MM.1S (cell line): ENCODE measurements around the gene PARVA.

Source experiments
- DNase-seq: peaks from one replicate; pipeline ENCODE4 v3.0.0-alpha.2; 2015
- H2AFZ ChIP-seq: fragments of 300-600 bp; sonication (generic); 2 replicates; pipeline ENCODE4 v1.6.0; 2016; ENCODE audit warnings: antibody characterized with exemption, low read length
- H3F3A ChIP-seq: fragments of 300-600 bp; sonication (generic); 2 replicates; pipeline ENCODE4 v1.6.1; 2016; ENCODE audit warnings: mild to moderate bottlenecking, antibody characterized with exemption, low read length, moderate library complexity, mixed read lengths; ENCODE audit not compliant: insufficient read depth
- H3K27ac ChIP-seq: fragments of 300-600 bp; sonication (generic); 2 replicates; pipeline ENCODE4 v1.5.1; 2016; ENCODE audit warnings: mild to moderate bottlenecking, low read length
- H3K27me3 ChIP-seq: fragments of 300-600 bp; sonication (generic); replicated peaks from 2 replicates; pipeline ENCODE4 v1.6.0; 2016; ENCODE audit warnings: low read length; ENCODE audit not compliant: insufficient read depth
- H3K36me3 ChIP-seq: fragments of 300-600 bp; sonication (generic); replicated peaks from 2 replicates; pipeline ENCODE4 v1.6.1; 2016; ENCODE audit warnings: mild to moderate bottlenecking, low read length, mixed read lengths; ENCODE audit not compliant: insufficient read depth
- H3K4me1 ChIP-seq: fragments of 300-600 bp; sonication (generic); 2 replicates; pipeline ENCODE4 v1.6.1; 2016; ENCODE audit warnings: low read length, mixed read lengths
- H3K4me2 ChIP-seq: fragments of 300-600 bp; sonication (generic); 2 replicates; pipeline ENCODE4 v1.6.0; 2016; ENCODE audit warnings: low read depth, low read length
- H3K4me3 ChIP-seq: fragments of 300-600 bp; sonication (generic); 2 replicates; pipeline ENCODE4 v1.5.1; 2016; ENCODE audit warnings: low read length, mixed read lengths
- H3K79me2 ChIP-seq: fragments of 300-600 bp; sonication (generic); 2 replicates; pipeline ENCODE4 v1.6.1; 2016; ENCODE audit warnings: mixed run types, low read length, mixed read lengths
- H3K9ac ChIP-seq: fragments of 300-600 bp; sonication (generic); 2 replicates; pipeline ENCODE4 v1.6.1; 2016; ENCODE audit warnings: low read length, mixed read lengths
- H3K9me2 ChIP-seq: fragments of 300-600 bp; sonication (generic); replicated peaks from 2 replicates; pipeline ENCODE4 v1.6.1; 2016; ENCODE audit warnings: mild to moderate bottlenecking, low read length, mixed read lengths; ENCODE audit not compliant: insufficient read depth
- H3K9me3 ChIP-seq: fragments of 300-600 bp; sonication (generic); replicated peaks from 2 replicates; pipeline ENCODE4 v1.6.1; 2016; ENCODE audit warnings: mild to moderate bottlenecking, low read length, mixed read lengths; ENCODE audit not compliant: insufficient read depth
- H4K20me1 ChIP-seq: fragments of 300-600 bp; sonication (generic); 2 replicates; pipeline ENCODE4 v1.6.1; 2016; ENCODE audit warnings: mild to moderate bottlenecking, low read length, moderate library complexity, mixed read lengths; ENCODE audit not compliant: insufficient read depth
- EZH2 ChIP-seq: fragments of 300-600 bp; sonication (generic); optimal IDR thresholded peaks from 2 replicates; pipeline ENCODE3; 2017; ENCODE audit warnings: low read depth, mild to moderate bottlenecking, antibody characterized with exemption, low read length, mixed read lengths
- EZH2phosphoT487 ChIP-seq: fragments of 300-600 bp; sonication (generic); IDR thresholded peaks from 2 replicates; pipeline ENCODE4 v1.6.1; 2018; ENCODE audit warnings: antibody characterized with exemption, low read length
- TF ChIP-seq, protein P1 (sequence below): fragments of 300-600 bp; sonication (generic); IDR thresholded peaks from 2 replicates; pipeline ENCODE4 v1.5.1; 2016; ENCODE audit warnings: antibody characterized with exemption, low read length, mixed read lengths

The PARVA gene

DNA sequence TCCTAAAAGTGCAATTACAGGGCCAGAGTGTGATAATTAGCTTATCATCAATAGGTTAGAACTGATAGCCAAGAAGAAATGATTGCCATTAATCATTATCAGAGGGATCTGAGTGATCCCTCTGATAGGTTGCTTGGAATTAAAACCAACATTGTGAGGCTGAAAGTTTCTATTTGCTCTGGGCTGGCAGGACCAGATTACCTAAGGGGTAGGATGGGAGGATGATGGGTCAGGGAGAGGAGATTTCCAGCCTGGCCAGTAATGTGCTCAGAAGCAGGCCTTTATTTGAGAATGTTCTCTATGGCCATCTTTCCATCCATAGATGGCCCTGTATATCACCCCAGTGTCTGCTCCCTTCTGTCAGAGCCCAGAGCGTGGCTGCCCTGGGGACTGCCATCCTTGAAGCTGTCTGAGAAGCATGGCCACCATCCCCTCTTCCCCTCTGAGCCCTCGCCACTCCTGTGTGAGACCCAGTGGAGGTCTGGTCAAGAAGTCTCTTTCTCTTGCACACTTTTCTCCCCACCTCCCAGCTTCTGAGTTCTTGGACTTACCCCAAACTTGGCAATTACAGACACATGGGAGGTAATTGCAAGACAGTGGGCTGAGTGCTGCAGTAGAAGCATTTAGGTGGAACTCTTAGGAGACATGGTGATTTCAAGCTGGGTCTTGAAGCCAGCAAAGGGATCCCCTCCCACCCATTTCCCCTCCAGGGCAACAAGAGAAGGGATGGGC lies 11.7 kb downstream of the PARVA start:
- no peak overlapping the region for H2AFZ ChIP-seq
- no peaks in the 10 kb centered on the region for H3K9me2 ChIP-seq
- H3K9ac ChIP-seq, result no peak overlapping the region
- DNase-seq, result no peak
- H3K27ac ChIP-seq, result no peak overlapping the region
- H3K4me2 ChIP-seq, result no peak overlapping the region
- no peak overlapping the region for H3K4me3 ChIP-seq
- no peaks in the 10 kb centered on the region for H3K9me3 ChIP-seq
- TF ChIP-seq EZH2phosphoT487 (no peak), EZH2 (no peak)
- TF ChIP-seq, protein P1, sequence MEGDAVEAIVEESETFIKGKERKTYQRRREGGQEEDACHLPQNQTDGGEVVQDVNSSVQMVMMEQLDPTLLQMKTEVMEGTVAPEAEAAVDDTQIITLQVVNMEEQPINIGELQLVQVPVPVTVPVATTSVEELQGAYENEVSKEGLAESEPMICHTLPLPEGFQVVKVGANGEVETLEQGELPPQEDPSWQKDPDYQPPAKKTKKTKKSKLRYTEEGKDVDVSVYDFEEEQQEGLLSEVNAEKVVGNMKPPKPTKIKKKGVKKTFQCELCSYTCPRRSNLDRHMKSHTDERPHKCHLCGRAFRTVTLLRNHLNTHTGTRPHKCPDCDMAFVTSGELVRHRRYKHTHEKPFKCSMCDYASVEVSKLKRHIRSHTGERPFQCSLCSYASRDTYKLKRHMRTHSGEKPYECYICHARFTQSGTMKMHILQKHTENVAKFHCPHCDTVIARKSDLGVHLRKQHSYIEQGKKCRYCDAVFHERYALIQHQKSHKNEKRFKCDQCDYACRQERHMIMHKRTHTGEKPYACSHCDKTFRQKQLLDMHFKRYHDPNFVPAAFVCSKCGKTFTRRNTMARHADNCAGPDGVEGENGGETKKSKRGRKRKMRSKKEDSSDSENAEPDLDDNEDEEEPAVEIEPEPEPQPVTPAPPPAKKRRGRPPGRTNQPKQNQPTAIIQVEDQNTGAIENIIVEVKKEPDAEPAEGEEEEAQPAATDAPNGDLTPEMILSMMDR, result no peak
- no peaks in the 10 kb centered on the region for H3F3A ChIP-seq
- H3K27me3 ChIP-seq, result no peaks in the 10 kb centered on the region
- no peaks in the 10 kb centered on the region for H4K20me1 ChIP-seq
- no peaks in the 10 kb centered on the region for H3K79me2 ChIP-seq
- no peaks in the 10 kb centered on the region for H3K4me1 ChIP-seq
- H3K36me3 ChIP-seq, result no peaks in the 10 kb centered on the region

DNA sequence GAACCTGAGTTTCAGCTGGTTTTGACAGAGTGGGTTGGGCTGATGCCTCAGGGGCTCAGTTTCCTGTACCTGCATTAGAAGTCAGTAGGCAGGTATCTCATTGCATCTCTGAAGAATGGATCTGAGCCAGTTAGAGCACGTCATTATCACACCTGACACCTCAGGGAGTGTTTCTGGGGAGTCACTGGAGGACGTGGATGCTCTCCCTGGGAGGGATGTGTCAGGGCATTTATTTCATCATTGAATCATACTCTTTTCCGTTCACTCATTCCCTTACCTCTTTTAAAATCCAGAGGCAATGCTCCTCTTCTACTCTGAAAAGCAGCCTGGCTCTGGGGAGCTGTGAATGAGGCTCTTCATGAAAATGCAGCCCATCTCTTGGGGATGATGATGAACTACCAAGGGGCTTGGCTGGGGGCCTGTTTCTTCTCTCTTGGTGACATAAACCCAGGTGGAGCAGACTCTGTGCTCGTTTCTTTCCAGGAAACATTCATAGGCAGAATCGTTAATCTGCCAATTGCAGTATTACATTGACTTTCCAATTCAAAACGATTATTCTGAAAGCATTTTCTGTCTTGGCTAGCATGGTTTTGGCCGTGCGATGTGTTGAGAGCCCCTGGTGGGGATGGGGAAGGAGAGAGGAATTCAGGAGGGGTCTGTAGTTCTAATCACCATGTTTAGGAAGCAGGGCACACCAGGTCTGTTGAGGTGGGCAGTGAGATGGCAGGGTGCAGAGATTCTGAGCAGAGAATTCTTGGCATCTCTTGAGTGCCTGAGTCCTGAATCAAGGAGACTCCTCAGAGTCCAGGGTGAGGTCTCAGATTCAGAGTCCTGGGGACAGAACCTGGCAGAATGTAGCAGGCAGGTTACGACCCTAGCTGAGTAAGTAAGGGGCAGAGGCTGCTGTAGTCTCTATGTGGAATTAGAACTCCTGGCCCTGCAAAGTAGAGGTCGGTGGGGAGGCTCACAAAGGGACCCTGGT lies 12.6 kb downstream of the PARVA start:
- no peak overlapping the region for H3K27ac ChIP-seq
- no peak overlapping the region for H3K4me2 ChIP-seq

DNA sequence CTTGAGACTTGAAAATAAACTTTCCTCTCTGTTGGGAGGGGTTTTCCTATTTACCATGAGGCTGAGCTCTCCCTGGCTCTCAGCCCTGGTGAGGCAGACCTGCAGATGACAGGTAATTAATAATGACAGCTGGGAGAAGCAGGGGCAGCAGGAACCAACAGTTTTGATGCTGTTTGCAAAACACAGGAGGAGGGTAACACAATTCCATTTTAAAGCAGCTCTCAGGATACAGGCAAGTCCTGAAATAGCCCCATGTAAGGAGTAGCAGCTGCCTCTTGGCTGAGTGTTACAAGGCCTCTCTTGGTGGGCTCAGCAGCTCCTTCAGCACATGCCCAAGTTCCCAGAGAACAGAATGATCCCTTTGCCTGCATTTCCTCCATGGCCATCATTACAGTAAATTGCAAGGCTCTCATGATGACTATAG lies 13.3 kb downstream of the PARVA start:
- Histone ChIP-seq H3K4me2 (no peak overlapping the region), H2AFZ (no peak overlapping the region), H3F3A (no peaks in the 10 kb centered on the region), H3K4me1 (no peaks in the 10 kb centered on the region), H3K79me2 (no peaks in the 10 kb centered on the region), H3K27ac (no peak overlapping the region), H3K4me3 (no peak overlapping the region), H3K9me3 (no peaks in the 10 kb centered on the region), H3K9me2 (no peaks in the 10 kb centered on the region), H3K36me3 (no peaks in the 10 kb centered on the region), H3K9ac (no peak overlapping the region), H4K20me1 (no peaks in the 10 kb centered on the region), H3K27me3 (no peaks in the 10 kb centered on the region)
- no peak for TF ChIP-seq EZH2
- TF ChIP-seq EZH2phosphoT487, result no peak
- TF ChIP-seq, protein P1, result no peak
- DNase-seq, result no peak

More for the DNA sequence above, 12.6 kb downstream of the PARVA start:
- Histone ChIP-seq H2AFZ (no peak overlapping the region), H3K9me3 (no peaks in the 10 kb centered on the region), H3F3A (no peaks in the 10 kb centered on the region), H3K9ac (no peak overlapping the region), H3K27me3 (no peaks in the 10 kb centered on the region), H3K4me3 (no peak overlapping the region), H3K79me2 (no peaks in the 10 kb centered on the region), H3K36me3 (no peaks in the 10 kb centered on the region), H3K9me2 (no peaks in the 10 kb centered on the region), H3K4me1 (no peaks in the 10 kb centered on the region), H4K20me1 (no peaks in the 10 kb centered on the region)
- TF ChIP-seq EZH2 (no peak), EZH2phosphoT487 (no peak)
- TF ChIP-seq, protein P1, result no peak
- no peak for DNase-seq
